Heart right ventricle (tissue), 16 donors: ENCODE measurements around the gene CDT1. TPM values are rescaled to one million over a fixed set of nuclear protein-coding genes. Genes with fewer than 3 reads are reported as not detected.

Source experiments
- ATAC-seq, 8 donors: fragments of 200-7000 bp; cut with Tn5 transposase; one replicate each; pipeline ENCODE4 v1.9.1; 2020; ENCODE audit warnings: mild to moderate bottlenecking in 8 of 8, moderate library complexity in 8 of 8, moderate number of reproducible peaks in 1 of 8
- DNase-seq, 2 donors: peaks; one replicate each; pipeline ENCODE4 v3.0.0-alpha.2; 2020
- H3K27ac ChIP-seq, 10 donors: fragments of 200-600 bp; sonication (generic) in 2 of 10; one replicate each; pipeline versions ENCODE4 v1.5.0 to v1.8.0; 2020 to 2022; ENCODE audit warnings: mild to moderate bottlenecking in 3 of 10
- H3K27me3 ChIP-seq, 7 donors: fragments of 200-600 bp; one replicate each; pipeline ENCODE4 v1.8.0; 2021 to 2022; ENCODE audit warnings: mild to moderate bottlenecking in 2 of 7
- H3K36me3 ChIP-seq, 9 donors: fragments of 200-600 bp; sonication (generic) in 1 of 9; one replicate each; pipeline versions ENCODE4 v1.5.0 to v1.8.0; 2020 to 2022; ENCODE audit warnings: mild to moderate bottlenecking in 2 of 9
- H3K4me1 ChIP-seq, 9 donors: fragments of 200-600 bp; sonication (generic) in 1 of 9; one replicate each; pipeline versions ENCODE4 v1.5.0 to v1.8.0; 2020 to 2022; ENCODE audit warnings: mild to moderate bottlenecking in 4 of 9
- H3K4me3 ChIP-seq, 10 donors: fragments of 200-600 bp; sonication (generic) in 2 of 10; one replicate each; pipeline versions ENCODE4 v1.5.0 to v1.8.0; 2020 to 2022; ENCODE audit warnings: mild to moderate bottlenecking in 7 of 10, moderate library complexity in 2 of 10
- H3K9me3 ChIP-seq, 11 donors: fragments of 200-600 bp in 10 of 11; sonication (generic) in 2 of 11; one replicate each; pipeline versions ENCODE4 v1.5.0 to v1.8.0; 2013 to 2022; ENCODE audit warnings: mild to moderate bottlenecking in 2 of 11, control low read depth in 1 of 11, moderate library complexity in 1 of 11
- CTCF ChIP-seq, 9 donors: fragments of 200-600 bp; sonication (generic) in 2 of 9; IDR thresholded peaks; one replicate each; pipeline versions ENCODE4 v1.5.0 to v1.8.0; 2021 to 2022; ENCODE audit warnings: antibody characterized with exemption in 9 of 9, mild to moderate bottlenecking in 5 of 9, moderate library complexity in 1 of 9
- WGBS, 2 donors: extraction: QIAGEN DNeasy Blood & Tissue Kit; methylation state at CpG; one replicate each; pipeline ENCODE4 v1.1.7; 2013; ENCODE audit warnings: inconsistent platforms in 1 of 2; 5-methylcytosine and 5-hydroxymethylcytosine counted together
- intact Hi-C, 10 donors: fragments of 100-400 bp; cut with DNase I; formaldehyde crosslinking; loops; one replicate each; pipeline versions ENCODE4 v1.11.1 to v1.14.2; 2022
- polyA plus RNA-seq, 2 donors: library from polyadenylated mRNA; stranded (reverse); fragments of 200-250 nt; gene quantifications; one replicate each; pipeline ENCODE4 v1.2.3, GENCODE V29; 2013
- total RNA-seq, 10 donors: library from RNA; stranded (reverse); fragmentation: NEBNext Ultra II Directional in 3 of 10; extraction: Animal tissue kit (Norgen Biotek cat#: 25700) in 3 of 10; gene quantifications; one replicate each; pipeline versions ENCODE4 v1.2.1 to v1.2.4, GENCODE V29; 2021 to 2023
- donor health status: Arrhythmogenic right ventricular cardiomyopathy.
- donor health status: ischemic (EF 13 %, LVEDD 7.1; RV severe dilation, severe dysfunction).
- donor health status: healthy with polysubstance abuse.
- donor health status: DM: no; HTN: yes; CAD: no.
- donor health status: DM: no; HTN: no; CAD: no.
- donor health status: ischemic (EF 25% LVEDD 6.9; RV normal size, moderate dysfunction).
- donor health status: ischemic (EF 25% LVEDD 5.7; RV mildly dilated, moderate dysfunction).
- donor health status: healthy.
- donor health status: DM: yes; HTN: yes; CAD: no.
- donor health status: Ischemic cardiomyopathy.
- donor health status: ischemic (EF 35%, LVEDD 5.7; RV mildly dilated, moderate dysfunction).
- donor health status: nonischemic (EF 11% LVEDD 7.7; RV severe dilation, severe dysfunction).
- donor health status: DM: yes; HTN: yes; CAD: no.
- donor health status: PGD.
- donor health status: ischemic (EF 29% LVEDD 5.4; RV normal size, mild dysfunction).
- donor health status: nonischemic (EF 23%, LVEDD 6.1; RV moderate dilation, normal function).

Gene CDT1
- total and polyA plus RNA-seq, 12 donors: 0.15 to 2.6 (median 0.35) TPM

- intact Hi-C loops: loop anchor here in 1 of 10 donors (5.0 kb wide), 1 partner anchor 919 kb away; no protein-coding TSS in a partner anchor
- Histone ChIP-seq H3K4me3 (no peak overlapping the region), H3K27me3 (no peaks in the 10 kb centered on the region), H3K36me3 (peaks cover 0 to 51% (median 0%) of the 10 kb centered on the region in 9 donors), H3K9me3 (no peaks in the 10 kb centered on the region), H3K27ac (no peak overlapping the region), H3K4me1 (no peaks in the 10 kb centered on the region)
- ATAC-seq (no peak), DNase-seq (no peak)
- WGBS, 2 donors: 92% methylated on average over 24 of the region's 24 CpGs
- no peak for TF ChIP-seq CTCF (IDR thresholded peaks at IDR 0.05)
Observed at GRCh38 chr16:88828711-88829110, 25.1 kb downstream of the CDT1 start.

- Histone ChIP-seq H3K36me3 (peaks cover 0 to 50% (median 0%) of the 10 kb centered on the region in 9 donors), H3K27ac (no peak overlapping the region), H3K4me1 (no peaks in the 10 kb centered on the region), H3K4me3 (no peak overlapping the region), H3K9me3 (no peaks in the 10 kb centered on the region), H3K27me3 (no peaks in the 10 kb centered on the region)
- 63% methylated on average over 11 of the region's 11 CpGs for whole genome bisulfite sequencing, 2 donors
- DNase-seq: peak; percentile 34 to 57
- no peak for TF ChIP-seq CTCF (IDR thresholded peaks at IDR 0.05)
- intact Hi-C loops: no loop called here
- peak in 7 of 8 donors; percentile 10 to 63 (median 36) for ATAC-seq
Observed at GRCh38 chr16:88830258-88830657, 26.7 kb downstream of the CDT1 start.

DNA sequence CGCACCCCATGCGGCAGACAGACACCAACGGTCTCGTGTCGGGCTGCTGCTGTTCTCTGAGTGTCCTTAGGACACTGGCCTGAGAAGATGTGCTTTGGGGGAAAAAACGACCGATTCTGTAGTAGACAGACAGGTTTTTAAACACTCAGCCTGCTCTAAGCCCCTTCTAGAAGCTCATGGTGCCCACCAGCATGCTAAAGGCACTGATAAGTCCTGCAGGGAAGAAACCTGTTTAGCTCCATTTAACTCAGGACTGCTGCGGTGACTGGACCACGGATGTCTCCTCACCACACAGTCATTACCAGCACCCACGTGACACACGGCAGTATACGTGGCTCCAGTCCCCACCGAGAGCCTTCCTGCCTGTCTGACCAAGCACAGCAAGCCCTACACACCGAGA, 27.2 kb downstream of the CDT1 start:
- Histone ChIP-seq H3K4me1 (no peaks in the 10 kb centered on the region), H3K36me3 (peaks cover 0 to 53% (median 0%) of the 10 kb centered on the region in 9 donors), H3K4me3 (no peak overlapping the region), H3K9me3 (no peaks in the 10 kb centered on the region), H3K27me3 (no peaks in the 10 kb centered on the region), H3K27ac (no peak overlapping the region)
- 91 to 93% methylated on average over 14 of the region's 14 CpGs for WGBS, 2 donors
- DNase-seq: no peak
- ATAC-seq: no peak
- no peak for TF ChIP-seq CTCF (IDR thresholded peaks at IDR 0.05)
- intact Hi-C loops: no loop called here

DNA sequence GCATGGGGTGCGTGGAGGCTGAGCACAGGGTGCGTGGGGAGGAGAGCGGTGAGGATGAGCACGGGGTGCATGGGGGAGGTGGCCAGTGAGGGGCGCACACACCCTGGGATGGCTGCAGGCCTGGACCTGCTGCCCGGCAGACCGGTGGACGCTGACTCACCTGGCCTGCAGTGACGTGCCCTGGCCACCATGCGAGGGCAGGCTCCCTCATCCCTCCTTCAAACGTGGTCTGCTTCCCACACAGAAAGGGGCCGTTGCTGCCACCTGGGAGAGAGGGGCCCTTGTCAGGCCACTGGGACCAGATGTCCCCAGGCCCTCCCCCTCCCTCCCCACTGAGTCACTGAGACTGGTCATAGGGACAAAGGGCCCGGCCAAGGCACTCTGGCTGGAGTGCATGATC, 28.2 kb downstream of the CDT1 start:
- Histone ChIP-seq H3K4me3 (no peak overlapping the region), H3K36me3 (peaks cover 0 to 48% (median 0%) of the 10 kb centered on the region in 9 donors), H3K27ac (no peak overlapping the region), H3K4me1 (no peaks in the 10 kb centered on the region), H3K9me3 (no peaks in the 10 kb centered on the region), H3K27me3 (no peaks in the 10 kb centered on the region)
- TF ChIP-seq CTCF (IDR thresholded peaks at IDR 0.05): no peak
- DNase-seq (no peak), ATAC-seq (no peak)
- intact Hi-C loops: no loop called here
- WGBS, 2 donors: 78 to 85% methylated on average over 12 to 13 of the region's 13 CpGs
